CD14-positive monocyte (primary cell): Measurements from ENCODE around the gene SHOC1. TPM values are rescaled to one million over a fixed set of nuclear protein-coding genes. Genes with fewer than 3 reads are reported as not detected.

ENCODE experiments used
- DNase-seq, 3 donors: peaks; one replicate each; pipeline ENCODE4 v3.0.0-alpha.2; 2011 to 2022
- H2AFZ ChIP-seq: 2 replicates; pipeline ENCODE4 v1.6.0; 2012; ENCODE audit warnings: mild to moderate bottlenecking, low read depth, low read length, inconsistent platforms; ENCODE audit not compliant: insufficient read depth, poor library complexity, severe bottlenecking
- H3K27ac ChIP-seq, 2 donors: 1 replicate in 1 of 2; 2 replicates in 1 of 2; pipeline ENCODE4 v1.5.1; 2012 to 2013; ENCODE audit warnings: low read length in 2 of 2, control low read depth in 1 of 2, inconsistent platforms in 1 of 2, low read depth in 1 of 2, mild to moderate bottlenecking in 1 of 2
- H3K27me3 ChIP-seq, 2 donors: one replicate each; pipeline versions ENCODE4 v1.6.0 to v1.6.1; 2011 to 2013; ENCODE audit warnings: low read length in 2 of 2; ENCODE audit not compliant: control insufficient read depth in 2 of 2, insufficient read depth in 2 of 2
- H3K36me3 ChIP-seq, 2 donors: replicated peaks in 1 of 2; 1 replicate in 1 of 2; 2 replicates in 1 of 2; pipeline versions ENCODE4 v1.5.1 to v1.6.1; 2012 to 2013; ENCODE audit warnings: low read length in 2 of 2, control low read depth in 1 of 2, inconsistent platforms in 1 of 2, mild to moderate bottlenecking in 1 of 2; ENCODE audit not compliant: insufficient read depth in 2 of 2, control insufficient read depth in 1 of 2
- H3K4me1 ChIP-seq, 2 donors: 1 replicate in 1 of 2; 2 replicates in 1 of 2; pipeline versions ENCODE4 v1.5.1 to v1.6.1; 2012 to 2013; ENCODE audit warnings: low read length in 2 of 2, control low read depth in 1 of 2, inconsistent platforms in 1 of 2, mild to moderate bottlenecking in 1 of 2, moderate library complexity in 1 of 2; ENCODE audit not compliant: insufficient read depth in 2 of 2, control insufficient read depth in 1 of 2
- H3K4me2 ChIP-seq: replicated peaks from 2 replicates; pipeline ENCODE3; 2012; ENCODE audit warnings: low read length, moderate library complexity, mild to moderate bottlenecking; ENCODE audit not compliant: poor library complexity, severe bottlenecking; ENCODE audit errors: extremely low read depth
- H3K4me3 ChIP-seq, 3 experiments: fragments of 200-600 bp in 1 of 3; sonication (generic) in 1 of 3; replicated peaks in 1 of 3; 1 replicate in 2 of 3; 2 replicates in 1 of 3; pipeline ENCODE4 v1.5.1; 2011 to 2013; ENCODE audit warnings: low read length in 3 of 3, mild to moderate bottlenecking in 3 of 3, control low read depth in 2 of 3, low read depth in 2 of 3, inconsistent platforms in 1 of 3, moderate library complexity in 1 of 3
- H3K79me2 ChIP-seq: 2 replicates; pipeline ENCODE4 v1.6.0; 2012; ENCODE audit warnings: mild to moderate bottlenecking, control low read depth, inconsistent platforms, low read length, moderate library complexity; ENCODE audit not compliant: insufficient read depth
- H3K9ac ChIP-seq: 2 replicates; pipeline ENCODE4 v1.6.0; 2017; ENCODE audit warnings: low read length, mild to moderate bottlenecking; ENCODE audit not compliant: insufficient read depth, poor library complexity, severe bottlenecking
- H3K9me3 ChIP-seq, 2 donors: replicated peaks in 1 of 2; 1 replicate in 1 of 2; 2 replicates in 1 of 2; pipeline versions ENCODE4 v1.5.1 to v1.6.1; 2012 to 2013; ENCODE audit warnings: low read length in 2 of 2, control low read depth in 1 of 2; ENCODE audit not compliant: control insufficient read depth in 1 of 2, insufficient read depth in 1 of 2
- H4K20me1 ChIP-seq: 2 replicates; pipeline ENCODE4 v1.6.0; 2012; ENCODE audit warnings: mild to moderate bottlenecking, low read length, control low read depth, moderate library complexity; ENCODE audit not compliant: insufficient read depth
- H3K27ac Mint-ChIP-seq, 7 donors: one replicate each; pipeline ENCODE4 v1.8.0; 2020; ENCODE audit warnings: mild to moderate bottlenecking in 7 of 7, mixed read lengths in 7 of 7, moderate library complexity in 6 of 7, inconsistent platforms in 2 of 7
- H3K27me3 Mint-ChIP-seq, 3 donors: one replicate each; pipeline ENCODE4 v1.8.0; 2021 to 2022; ENCODE audit warnings: low read depth in 3 of 3, mild to moderate bottlenecking in 3 of 3, mixed read lengths in 3 of 3, moderate library complexity in 3 of 3, inconsistent platforms in 1 of 3
- H3K36me3 Mint-ChIP-seq, 2 donors: one replicate each; pipeline ENCODE4 v1.8.0; 2020; ENCODE audit warnings: mixed read lengths in 2 of 2, inconsistent platforms in 1 of 2, mild to moderate bottlenecking in 1 of 2
- H3K4me1 Mint-ChIP-seq: one replicate; pipeline ENCODE4 v1.8.0; 2020; ENCODE audit warnings: mild to moderate bottlenecking, mixed read lengths
- H3K4me3 Mint-ChIP-seq, 2 donors: one replicate each; pipeline ENCODE4 v1.8.0; 2020; ENCODE audit warnings: mild to moderate bottlenecking in 2 of 2, mixed read lengths in 2 of 2, moderate library complexity in 1 of 2
- H3K9me3 Mint-ChIP-seq, 7 donors: one replicate each; pipeline ENCODE4 v1.8.0; 2020 to 2022; ENCODE audit warnings: mixed read lengths in 7 of 7, mild to moderate bottlenecking in 6 of 7, moderate library complexity in 6 of 7, inconsistent platforms in 2 of 7
- WGBS: methylation state at CpG from one replicate; pipeline ENCODE4 v1.1.5; 2013; ENCODE audit warnings: missing lambda C conversion rate; ENCODE audit not compliant: insufficient coverage; 5-methylcytosine and 5-hydroxymethylcytosine counted together
- intact Hi-C, 2 donors: fragments of 100-400 bp; cut with micrococcal nuclease; formaldehyde crosslinking; loops; one replicate each; pipeline versions ENCODE4 v1.15.0 to v1.15.1; 2023
- polyA plus RNA-seq, 3 donors: library from polyadenylated mRNA; depleted of rRNA in 1 of 3; unstranded in 2 of 3; stranded (reverse) in 1 of 3; fragments of 300-500 nt in 2 of 3; fragments of >200 nt in 1 of 3; fragmentation: Illumina TruSeq in 2 of 3; gene quantifications; 1 replicate in 2 of 3; 2 replicates in 1 of 3; pipeline ENCODE4 v1.2.3, GENCODE V29; 2012 to 2021
- TF ChIP-seq, protein P1 (sequence below): fragments of 200-600 bp; IDR thresholded peaks from one replicate; pipeline ENCODE4 v1.8.0; 2022; ENCODE audit warnings: antibody characterized with exemption, mild to moderate bottlenecking

The SHOC1 gene
- polyA plus RNA-seq, 3 donors, result not detected

DNA sequence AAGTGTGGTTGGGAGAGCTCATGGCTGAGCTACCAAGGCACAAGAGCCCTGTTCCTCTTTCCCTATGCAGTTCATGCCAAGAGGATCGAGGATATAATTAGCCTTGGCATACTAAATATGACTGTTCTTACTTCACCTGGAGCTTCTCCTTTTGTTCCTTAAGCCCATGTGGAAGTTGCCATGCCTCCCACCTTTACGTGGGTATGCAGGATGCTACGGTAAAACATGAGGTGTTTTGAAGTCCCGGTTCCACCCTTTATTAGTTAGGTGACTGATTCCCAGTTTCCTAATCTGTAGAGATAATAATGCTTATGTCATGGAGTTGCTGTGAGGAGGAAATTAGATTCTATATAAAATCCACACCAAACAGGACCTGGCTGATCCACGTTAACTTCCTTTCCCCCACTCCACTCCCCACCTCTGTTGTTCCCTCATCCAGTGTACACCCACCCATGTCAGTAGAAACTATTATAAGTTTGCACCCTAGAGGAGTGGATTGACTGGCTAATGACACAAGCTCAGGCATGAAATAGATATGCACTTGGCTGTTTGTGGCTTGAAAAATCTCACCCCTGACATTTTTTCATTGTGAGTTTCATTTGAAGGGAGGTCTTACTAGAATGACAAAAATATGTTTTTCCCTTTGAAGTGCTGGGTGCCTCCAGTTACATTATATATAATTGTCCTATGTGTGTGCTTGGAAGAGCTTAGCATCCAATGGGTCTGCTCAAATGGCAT lies 36.8 kb upstream of the SHOC1 start:
- Histone ChIP-seq H3K4me2 (no peak overlapping the region), H3K9ac (no peak overlapping the region), H3K79me2 (no peaks in the 10 kb centered on the region), H3K4me3 (no peak overlapping the region), H3K27me3 (no peaks in the 10 kb centered on the region), H4K20me1 (no peaks in the 10 kb centered on the region), H3K9me3 (no peaks in the 10 kb centered on the region), H2AFZ (no peak overlapping the region), H3K36me3 (no peaks in the 10 kb centered on the region), H3K27ac (no peak overlapping the region), H3K4me1 (no peaks in the 10 kb centered on the region)
- peaks cover 3 to 14% (median 5%) of the 10 kb centered on the region in 3 donors for H3K27me3 Mint-ChIP-seq
- intact Hi-C loops, result no loop called here
- H3K4me1 Mint-ChIP-seq, result no peaks in the 10 kb centered on the region
- H3K36me3 Mint-ChIP-seq, result no peaks in the 10 kb centered on the region
- H3K9me3 Mint-ChIP-seq, result peaks cover 0 to 1% (median 0%) of the 10 kb centered on the region in 7 donors
- H3K27ac Mint-ChIP-seq, result no peak overlapping the region
- no peak overlapping the region for H3K4me3 Mint-ChIP-seq
- TF ChIP-seq, protein P1, sequence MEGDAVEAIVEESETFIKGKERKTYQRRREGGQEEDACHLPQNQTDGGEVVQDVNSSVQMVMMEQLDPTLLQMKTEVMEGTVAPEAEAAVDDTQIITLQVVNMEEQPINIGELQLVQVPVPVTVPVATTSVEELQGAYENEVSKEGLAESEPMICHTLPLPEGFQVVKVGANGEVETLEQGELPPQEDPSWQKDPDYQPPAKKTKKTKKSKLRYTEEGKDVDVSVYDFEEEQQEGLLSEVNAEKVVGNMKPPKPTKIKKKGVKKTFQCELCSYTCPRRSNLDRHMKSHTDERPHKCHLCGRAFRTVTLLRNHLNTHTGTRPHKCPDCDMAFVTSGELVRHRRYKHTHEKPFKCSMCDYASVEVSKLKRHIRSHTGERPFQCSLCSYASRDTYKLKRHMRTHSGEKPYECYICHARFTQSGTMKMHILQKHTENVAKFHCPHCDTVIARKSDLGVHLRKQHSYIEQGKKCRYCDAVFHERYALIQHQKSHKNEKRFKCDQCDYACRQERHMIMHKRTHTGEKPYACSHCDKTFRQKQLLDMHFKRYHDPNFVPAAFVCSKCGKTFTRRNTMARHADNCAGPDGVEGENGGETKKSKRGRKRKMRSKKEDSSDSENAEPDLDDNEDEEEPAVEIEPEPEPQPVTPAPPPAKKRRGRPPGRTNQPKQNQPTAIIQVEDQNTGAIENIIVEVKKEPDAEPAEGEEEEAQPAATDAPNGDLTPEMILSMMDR, result no peak
- WGBS, result no CpG with 5 or more reads among the region's 5 CpGs
- no peak for DNase-seq

- H3K79me2 ChIP-seq, result no peaks in the 10 kb centered on the region
- H3K36me3 ChIP-seq, result no peaks in the 10 kb centered on the region
- Mint-ChIP-seq H3K36me3 (no peaks in the 10 kb centered on the region), H3K4me3 (no peak overlapping the region), H3K27ac (no peak overlapping the region), H3K9me3 (peaks cover 0 to 1% (median 0%) of the 10 kb centered on the region in 7 donors), H3K27me3 (peaks cover 3 to 10% (median 4%) of the 10 kb centered on the region in 3 donors), H3K4me1 (no peaks in the 10 kb centered on the region)
- WGBS, result 100% methylated on average over 1 of the region's 4 CpGs
- TF ChIP-seq, protein P1, result no peak
- no peaks in the 10 kb centered on the region for H4K20me1 ChIP-seq
- no peak overlapping the region for H3K27ac ChIP-seq
- intact Hi-C loops, result no loop called here
- H3K4me3 ChIP-seq, result no peak overlapping the region
- no peak overlapping the region for H3K4me2 ChIP-seq
- no peak overlapping the region for H3K9ac ChIP-seq
- DNase-seq, result no peak
- H3K9me3 ChIP-seq, result no peaks in the 10 kb centered on the region
- H3K27me3 ChIP-seq, result no peaks in the 10 kb centered on the region
- H2AFZ ChIP-seq, result no peak overlapping the region
- no peaks in the 10 kb centered on the region for H3K4me1 ChIP-seq
Observed at GRCh38 chr9:111828193-111828592, 33.5 kb upstream of the SHOC1 start.
